Fibroblast of the aortic adventitia (primary cell): ENCODE results near the gene GJB6. TPM values are rescaled to one million over a fixed set of nuclear protein-coding genes. Genes with fewer than 3 reads are reported as not detected.

Experiments used
- DNase-seq: peaks from one replicate; pipeline ENCODE4 v3.0.0-alpha.2; 2010; ENCODE audit warnings: low read depth
- H3K4me3 ChIP-seq: 2 replicates; pipeline ENCODE4 v1.5.1; 2011; ENCODE audit warnings: low read depth, mild to moderate bottlenecking, control low read depth, low read length, moderate library complexity
- total RNA-seq: library from RNA; depleted of rRNA; stranded (reverse); fragments of >200 nt; gene quantifications from 2 replicates; pipeline ENCODE4 v1.2.3, GENCODE V29; 2012; ENCODE audit warnings: low replicate concordance
- TF ChIP-seq, protein P1 (sequence below): IDR thresholded peaks from 2 replicates; pipeline ENCODE4 v1.5.1; 2011; ENCODE audit warnings: mild to moderate bottlenecking, low read length, control low read depth, inconsistent platforms; ENCODE audit not compliant: insufficient read depth

Gene GJB6
- total RNA-seq, 1 donor, result not detected

DNA sequence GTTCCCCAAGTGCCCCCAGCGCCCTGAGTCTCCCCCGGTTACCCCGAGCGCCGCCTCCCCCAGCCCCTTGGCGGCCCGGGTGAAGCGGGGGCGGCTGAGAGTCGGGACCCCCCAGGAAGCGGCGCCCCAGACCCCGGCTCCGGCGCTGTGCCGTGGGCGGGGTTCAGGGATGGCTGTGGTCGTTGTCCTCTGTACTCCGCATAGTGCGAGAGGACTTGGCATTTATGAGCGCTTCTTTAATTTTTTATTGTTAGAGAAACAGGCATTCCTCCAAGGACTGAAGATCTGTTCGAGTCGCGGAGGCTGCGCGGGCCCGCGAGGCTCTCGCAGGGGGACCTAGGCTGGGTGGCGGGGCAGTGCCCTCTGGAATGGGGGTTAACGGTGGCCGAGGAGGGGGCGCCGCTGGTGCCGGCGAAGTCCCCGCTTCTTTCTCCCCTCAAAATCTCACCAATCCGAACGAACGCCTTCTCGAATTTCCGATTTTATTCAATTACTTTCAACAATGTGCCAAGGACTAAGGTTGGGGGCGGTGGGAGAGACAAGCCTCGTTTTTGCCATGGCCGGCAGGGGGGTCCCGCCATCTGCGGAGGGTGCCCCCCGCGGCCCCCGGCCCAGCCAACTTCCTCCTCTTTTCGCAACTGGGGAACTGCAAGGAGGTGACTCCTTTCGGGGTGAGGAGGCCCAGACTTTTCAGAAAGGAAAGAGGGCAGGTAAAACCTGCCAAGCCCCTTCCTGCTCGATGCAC, 38.8 kb downstream of the GJB6 start:
- TF ChIP-seq, protein P1, sequence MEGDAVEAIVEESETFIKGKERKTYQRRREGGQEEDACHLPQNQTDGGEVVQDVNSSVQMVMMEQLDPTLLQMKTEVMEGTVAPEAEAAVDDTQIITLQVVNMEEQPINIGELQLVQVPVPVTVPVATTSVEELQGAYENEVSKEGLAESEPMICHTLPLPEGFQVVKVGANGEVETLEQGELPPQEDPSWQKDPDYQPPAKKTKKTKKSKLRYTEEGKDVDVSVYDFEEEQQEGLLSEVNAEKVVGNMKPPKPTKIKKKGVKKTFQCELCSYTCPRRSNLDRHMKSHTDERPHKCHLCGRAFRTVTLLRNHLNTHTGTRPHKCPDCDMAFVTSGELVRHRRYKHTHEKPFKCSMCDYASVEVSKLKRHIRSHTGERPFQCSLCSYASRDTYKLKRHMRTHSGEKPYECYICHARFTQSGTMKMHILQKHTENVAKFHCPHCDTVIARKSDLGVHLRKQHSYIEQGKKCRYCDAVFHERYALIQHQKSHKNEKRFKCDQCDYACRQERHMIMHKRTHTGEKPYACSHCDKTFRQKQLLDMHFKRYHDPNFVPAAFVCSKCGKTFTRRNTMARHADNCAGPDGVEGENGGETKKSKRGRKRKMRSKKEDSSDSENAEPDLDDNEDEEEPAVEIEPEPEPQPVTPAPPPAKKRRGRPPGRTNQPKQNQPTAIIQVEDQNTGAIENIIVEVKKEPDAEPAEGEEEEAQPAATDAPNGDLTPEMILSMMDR, result no peak
- peak; percentile 12 for DNase-seq
- H3K4me3 ChIP-seq, result peak overlapping the region; percentile 18

DNA sequence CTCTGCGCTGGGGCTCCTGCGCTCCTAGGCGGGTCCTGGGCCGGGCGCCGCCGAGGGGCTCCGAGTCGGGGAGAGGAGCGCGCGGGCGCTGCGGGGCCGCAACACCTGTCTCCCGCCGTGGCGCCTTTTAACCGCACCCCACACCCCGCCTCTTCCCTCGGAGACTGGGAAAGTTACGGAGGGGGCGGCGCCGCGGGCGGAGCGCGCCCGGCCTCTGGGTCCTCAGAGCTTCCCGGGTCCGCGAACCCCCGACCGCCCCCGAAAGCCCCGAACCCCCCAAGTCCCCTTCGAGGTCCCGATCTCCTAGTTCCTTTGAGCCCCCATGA, 39.3 kb downstream of the GJB6 start, which contains the start of gene GJB2:
TSS of gene GJB2 (minus strand) at position 103 of the 326 bp plus-strand sequence. CDS start 3,357 bp downstream, outside the sequence.
- TF ChIP-seq, protein P1, result no peak
- peak within 1 kb of the TSS; percentile 51 for H3K4me3 ChIP-seq
- no peak for DNase-seq

DNA sequence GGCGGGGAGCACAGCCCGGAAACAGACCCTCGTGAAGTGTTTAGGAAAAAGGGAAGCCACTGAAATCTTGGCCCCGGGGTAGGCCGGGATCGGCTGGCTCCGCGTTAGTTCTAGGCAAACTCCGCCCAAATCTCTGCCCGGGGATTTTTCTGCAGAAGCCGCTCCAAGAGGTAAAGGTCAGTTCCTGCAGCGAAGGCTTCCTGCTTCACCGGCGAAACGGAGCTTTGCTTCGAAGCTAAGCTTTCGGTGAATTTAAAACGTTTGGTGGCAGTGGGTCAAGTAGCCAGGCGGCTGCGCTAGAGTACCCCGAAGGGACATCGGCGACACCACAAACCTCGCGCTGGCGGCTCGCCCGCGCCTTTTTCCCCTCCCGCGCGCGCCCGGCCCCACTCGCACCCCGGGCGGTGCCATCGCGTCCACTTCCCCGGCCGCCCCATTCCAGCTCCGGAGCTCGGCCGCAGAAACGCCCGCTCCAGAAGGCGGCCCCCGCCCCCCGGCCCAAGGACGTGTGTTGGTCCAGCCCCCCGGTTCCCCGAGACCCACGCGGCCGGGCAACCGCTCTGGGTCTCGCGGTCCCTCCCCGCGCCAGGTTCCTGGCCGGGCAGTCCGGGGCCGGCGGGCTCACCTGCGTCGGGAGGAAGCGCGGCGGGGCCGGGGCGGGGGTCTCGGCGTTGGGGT, 39.8 kb downstream of the GJB6 start:
- H3K4me3 ChIP-seq, result peak overlapping the region; percentile 51
- TF ChIP-seq, protein P1, result no peak
- DNase-seq, result peak; percentile 10

DNA sequence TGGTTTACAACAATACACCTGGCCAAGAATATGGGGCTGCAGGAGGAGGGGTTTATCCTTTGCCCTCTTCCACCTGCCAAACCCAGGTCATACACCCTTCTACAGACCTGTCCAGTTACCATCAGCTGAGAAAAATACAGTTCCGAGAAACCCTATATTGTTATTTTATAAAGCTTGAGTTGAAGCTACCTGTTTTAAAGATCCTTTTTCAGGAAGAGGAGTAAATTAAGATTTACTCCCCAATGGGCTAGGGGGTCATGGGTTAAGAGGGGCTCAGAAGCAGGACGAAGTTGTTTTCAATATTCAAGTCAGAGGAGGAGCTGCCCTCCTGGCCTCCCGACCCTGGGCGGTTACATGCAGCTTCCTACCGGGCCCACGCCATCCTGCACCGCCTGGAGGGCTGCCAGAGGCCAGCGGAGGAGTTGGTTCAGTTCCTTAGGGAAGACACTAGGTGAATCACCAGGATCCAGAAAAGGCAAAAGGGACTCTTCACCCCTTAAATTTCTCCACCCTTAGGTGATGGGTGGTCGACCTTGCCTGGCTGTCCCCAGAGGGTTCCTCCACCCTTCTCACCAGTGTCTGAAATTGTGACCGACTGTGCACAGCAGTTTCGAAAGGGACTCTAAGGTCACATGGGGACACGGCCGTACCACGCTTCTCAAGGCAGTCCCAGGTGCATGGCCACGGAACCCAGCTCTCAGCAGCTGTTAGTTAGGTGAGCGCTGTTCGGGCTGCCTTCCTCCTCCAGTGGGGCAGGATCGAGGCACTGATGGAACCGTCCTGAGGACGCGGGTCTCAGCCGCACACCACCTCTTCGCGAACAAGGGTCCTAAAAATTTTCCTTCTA, 40.6 kb downstream of the GJB6 start:
- TF ChIP-seq, protein P1, result no peak
- no peak overlapping the region for H3K4me3 ChIP-seq
- no peak for DNase-seq

DNA sequence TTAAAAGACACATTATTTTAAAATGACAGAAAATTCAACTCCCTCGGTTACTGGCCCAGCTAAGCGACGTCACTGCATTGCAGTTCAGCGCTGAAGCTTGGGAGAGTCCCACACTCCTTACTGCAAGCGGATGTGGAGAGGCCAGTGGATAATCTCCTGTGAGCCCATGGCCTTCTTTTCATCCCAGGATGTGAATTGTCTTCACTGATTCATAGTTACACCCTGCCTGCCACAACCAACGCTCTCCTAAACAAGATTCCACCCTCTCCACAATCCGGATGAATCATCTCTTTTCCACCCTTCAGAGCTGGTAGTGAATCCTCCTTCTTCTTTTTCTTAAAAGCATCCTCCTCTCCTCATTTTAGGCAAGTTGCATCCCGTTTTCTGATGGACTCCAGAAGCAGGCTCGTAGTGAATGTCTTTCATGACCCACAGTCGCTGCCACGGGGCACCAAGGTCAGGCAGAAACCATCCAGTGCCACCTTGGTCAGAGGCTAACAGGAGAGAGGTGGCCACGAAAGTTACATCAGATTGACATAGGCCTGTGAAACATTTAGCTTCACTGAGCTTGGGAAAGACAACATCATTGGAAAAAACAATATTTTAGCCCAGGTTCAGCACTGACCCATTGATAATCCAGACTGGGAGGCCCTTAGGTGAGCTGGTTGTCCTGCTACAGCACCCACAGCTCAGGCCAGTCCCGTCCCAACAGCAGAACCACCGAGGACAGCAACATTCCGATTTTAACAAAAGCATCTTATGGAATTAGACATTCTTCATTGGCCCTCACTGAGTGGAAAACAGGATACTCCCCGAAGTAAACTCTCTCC, 41.4 kb downstream of the GJB6 start:
- no peak overlapping the region for H3K4me3 ChIP-seq
- DNase-seq, result peak; percentile 51
- TF ChIP-seq, protein P1, result no peak

DNA sequence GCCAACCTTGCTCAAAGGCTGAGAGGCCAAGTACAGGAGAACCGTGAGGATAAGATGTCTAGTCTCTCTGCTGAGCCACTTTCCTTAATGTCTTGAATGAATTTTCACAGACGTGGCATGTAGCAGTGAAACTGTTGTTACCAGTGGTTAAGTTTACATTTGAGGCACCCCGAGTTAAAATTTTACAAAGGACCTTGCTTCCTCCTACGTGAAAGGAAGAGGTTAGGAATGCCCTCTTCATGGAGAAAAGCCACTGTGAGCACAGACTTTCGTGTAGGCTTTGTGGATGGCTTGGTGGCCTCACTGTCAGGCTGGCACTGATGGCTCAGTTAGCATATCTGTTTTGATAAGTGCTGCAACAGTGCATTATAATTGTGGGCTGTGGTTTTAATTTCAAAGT, 42.0 kb downstream of the GJB6 start:
- DNase-seq, result no peak
- no peak overlapping the region for H3K4me3 ChIP-seq
- TF ChIP-seq, protein P1, result no peak
